Measurements from ENCODE around the gene ZIC1.

ZIC1 gene

GRCh38 chr3:147397155-147397874 is 11.8 kb upstream of the ZIC1 start:
- no peak for DNase-seq

- no peak for DNase-seq
These were observed 11.0 kb upstream of the ZIC1 start for GRCh38 chr3:147397875-147398812.

GRCh38 chr3:147398813-147399534 is 10.2 kb upstream of the ZIC1 start:
- DNase-seq: no peak

GRCh38 chr3:147400111-147400510 is 9.1 kb upstream of the ZIC1 start:
- no peak for DNase-seq

- DNase-seq: no peak
These were observed 8.2 kb upstream of the ZIC1 start for GRCh38 chr3:147400999-147401398.

GRCh38 chr3:147401421-147401820 is 7.7 kb upstream of the ZIC1 start:
- no peak for DNase-seq

- DNase-seq: no peak
These were observed 7.0 kb upstream of the ZIC1 start for GRCh38 chr3:147402159-147402558.

GRCh38 chr3:147403511-147403910 is 5.7 kb upstream of the ZIC1 start:
- DNase-seq: no peak

GRCh38 chr3:147404000-147404799 is 5.0 kb upstream of the ZIC1 start:
- no peak for DNase-seq

GRCh38 chr3:147404800-147405230 is 4.3 kb upstream of the ZIC1 start:
- no peak for DNase-seq

- no peak for DNase-seq
These were observed 3.7 kb upstream of the ZIC1 start for GRCh38 chr3:147405231-147406027.

- no peak for DNase-seq
These were observed 2.9 kb upstream of the ZIC1 start, which contains the start of gene ZIC4 for GRCh38 chr3:147406028-147406931. ZIC4 (minus strand) TSS chr3:147406543; CDS start chr3:147402797, 3,746 bp downstream.

- DNase-seq: no peak
These were observed 2.1 kb upstream of the ZIC1 start for GRCh38 chr3:147407114-147407497.

- no peak for DNase-seq
These were observed 1.5 kb upstream of the ZIC1 start for GRCh38 chr3:147407498-147408187.

GRCh38 chr3:147408188-147409100 is 721 bp upstream of the ZIC1 start:
- DNase-seq: no peak

GRCh38 chr3:147410116-147410525 is 956 bp downstream of the ZIC1 start:
- DNase-seq: no peak

GRCh38 chr3:147410526-147411237 is 1.5 kb downstream of the ZIC1 start:
- DNase-seq: no peak

GRCh38 chr3:147411238-147411814 is 2.2 kb downstream of the ZIC1 start:
- no peak for DNase-seq
